Measurements from ENCODE around the gene RERG. TPM values are rescaled to one million over a fixed set of nuclear protein-coding genes. Genes with fewer than 3 reads are reported as not detected.
"Not testable (repeated sequence)": the region's sequence is repeated elsewhere in the genome, so short reads cannot be mapped to it uniquely, and the experiment has no call there.

RERG gene
- total RNA-seq, 1 donor from 2014 or later: 19.6 TPM

- Histone ChIP-seq H3K4me3 (no peak overlapping the region), H3K9me3 (no peaks in the 10 kb centered on the region), H3K27me3 (no peaks in the 10 kb centered on the region), H3K4me1 (no peaks in the 10 kb centered on the region), H3K27ac (no peak overlapping the region), H3K36me3 (no peaks in the 10 kb centered on the region)
- intact Hi-C loops (cut with DNase I): no loop called here
- peak; percentile 75 for ATAC-seq
- TF ChIP-seq, protein P1, sequence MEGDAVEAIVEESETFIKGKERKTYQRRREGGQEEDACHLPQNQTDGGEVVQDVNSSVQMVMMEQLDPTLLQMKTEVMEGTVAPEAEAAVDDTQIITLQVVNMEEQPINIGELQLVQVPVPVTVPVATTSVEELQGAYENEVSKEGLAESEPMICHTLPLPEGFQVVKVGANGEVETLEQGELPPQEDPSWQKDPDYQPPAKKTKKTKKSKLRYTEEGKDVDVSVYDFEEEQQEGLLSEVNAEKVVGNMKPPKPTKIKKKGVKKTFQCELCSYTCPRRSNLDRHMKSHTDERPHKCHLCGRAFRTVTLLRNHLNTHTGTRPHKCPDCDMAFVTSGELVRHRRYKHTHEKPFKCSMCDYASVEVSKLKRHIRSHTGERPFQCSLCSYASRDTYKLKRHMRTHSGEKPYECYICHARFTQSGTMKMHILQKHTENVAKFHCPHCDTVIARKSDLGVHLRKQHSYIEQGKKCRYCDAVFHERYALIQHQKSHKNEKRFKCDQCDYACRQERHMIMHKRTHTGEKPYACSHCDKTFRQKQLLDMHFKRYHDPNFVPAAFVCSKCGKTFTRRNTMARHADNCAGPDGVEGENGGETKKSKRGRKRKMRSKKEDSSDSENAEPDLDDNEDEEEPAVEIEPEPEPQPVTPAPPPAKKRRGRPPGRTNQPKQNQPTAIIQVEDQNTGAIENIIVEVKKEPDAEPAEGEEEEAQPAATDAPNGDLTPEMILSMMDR (IDR thresholded peaks at IDR 0.05): peak; percentile 71
- no peak for DNase-seq
Observed at GRCh38 chr12:15227004-15227679, 5.9 kb upstream of the RERG start.

DNA sequence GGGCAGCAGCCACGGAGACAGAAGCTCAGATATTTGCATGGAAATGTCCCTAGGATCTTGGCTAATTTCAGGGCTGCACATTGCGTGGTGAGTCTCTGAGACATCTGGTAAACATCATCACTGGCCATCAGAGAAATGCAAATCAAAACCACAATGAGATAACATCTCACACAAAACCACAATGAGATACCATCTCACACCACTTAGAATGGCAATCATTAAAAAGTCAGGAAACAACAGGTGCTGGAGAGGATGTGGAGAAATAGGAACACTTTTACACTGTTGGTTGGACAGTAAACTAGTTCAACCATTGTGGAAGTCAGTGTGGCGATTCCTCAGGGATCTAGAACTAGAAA is 4.6 kb upstream of the RERG start:
- DNase-seq; H3K27me3 ChIP-seq; intact Hi-C loops (cut with DNase I); H3K27ac ChIP-seq; H3K4me3 ChIP-seq; H3K9me3 ChIP-seq; H3K4me1 ChIP-seq; H3K36me3 ChIP-seq; ATAC-seq: not testable (repeated sequence)

- intact Hi-C loops (cut with DNase I): no loop called here
Observed at GRCh38 chr12:15225136-15225862, 4.1 kb upstream of the RERG start.

DNA sequence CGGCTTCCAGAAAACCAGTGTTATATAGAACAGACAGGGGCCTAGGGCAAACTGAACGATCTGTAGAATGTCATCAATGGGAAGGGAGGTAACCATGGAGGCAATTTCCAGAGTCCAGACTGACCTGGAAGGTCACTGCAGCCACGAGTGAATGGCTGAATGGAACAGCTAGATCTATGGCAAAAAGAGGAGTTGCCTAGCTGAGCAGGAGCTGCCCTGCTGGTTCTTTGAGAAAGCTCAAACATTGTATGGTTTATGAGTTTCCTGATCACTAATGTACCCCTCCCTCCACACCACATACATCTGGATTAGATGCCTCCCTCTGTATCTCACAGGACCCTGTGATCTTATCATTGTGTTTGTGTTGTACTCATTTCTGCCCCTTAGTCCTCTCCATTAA is 1.0 kb upstream of the RERG start:
- Histone ChIP-seq H3K36me3 (no peaks in the 10 kb centered on the region), H3K27me3 (no peaks in the 10 kb centered on the region), H3K27ac (no peak overlapping the region), H3K4me1 (no peaks in the 10 kb centered on the region), H3K9me3 (no peaks in the 10 kb centered on the region), H3K4me3 (no peak overlapping the region)
- DNase-seq: no peak
- ATAC-seq: no peak
- TF ChIP-seq, protein P1 (IDR thresholded peaks at IDR 0.05): no peak
- intact Hi-C loops (cut with DNase I): no loop called here

More at GRCh38 chr12:15225136-15225862, 4.1 kb upstream of the RERG start:
- DNase-seq (no peak), ATAC-seq (no peak)
- H3K4me3 ChIP-seq: no peak overlapping the region
- no peaks in the 10 kb centered on the region for H3K9me3 ChIP-seq
- TF ChIP-seq, protein P1 (IDR thresholded peaks at IDR 0.05): no peak
- H3K27ac ChIP-seq: no peak overlapping the region
- H3K27me3 ChIP-seq: no peaks in the 10 kb centered on the region
- no peaks in the 10 kb centered on the region for H3K4me1 ChIP-seq
- H3K36me3 ChIP-seq: no peaks in the 10 kb centered on the region

- Histone ChIP-seq H3K4me3 (peak overlapping the region; percentile 54), H3K4me1 (no peaks in the 10 kb centered on the region), H3K27ac (peak overlapping the region; percentile 82), H3K9me3 (no peaks in the 10 kb centered on the region), H3K36me3 (no peaks in the 10 kb centered on the region), H3K27me3 (no peaks in the 10 kb centered on the region)
- TF ChIP-seq, protein P1 (IDR thresholded peaks at IDR 0.05): no peak
- no peak for ATAC-seq
- DNase-seq: no peak
- intact Hi-C loops (cut with DNase I): no loop called here
Observed at GRCh38 chr12:15220451-15220850, 766 bp downstream of the RERG start.

DNA sequence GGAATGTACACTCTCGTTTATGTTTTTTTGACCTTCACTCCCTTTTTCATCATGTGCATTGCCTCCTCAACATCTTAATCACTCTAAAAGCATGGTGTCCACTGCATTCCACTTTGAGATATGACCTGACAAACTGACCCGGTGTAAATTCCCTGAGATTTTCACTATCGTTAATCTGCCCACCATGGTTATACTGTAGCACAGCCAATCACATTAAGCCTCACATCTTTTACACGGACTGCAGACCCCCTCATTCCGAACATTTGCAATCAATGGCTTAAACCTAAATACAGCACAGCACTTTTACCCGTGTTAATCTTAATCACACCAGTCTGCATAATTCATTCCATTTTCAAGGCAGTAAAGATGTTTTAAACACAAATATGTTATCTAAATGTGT is 2.4 kb downstream of the RERG start:
- no peaks in the 10 kb centered on the region for H3K36me3 ChIP-seq
- H3K27ac ChIP-seq: peak overlapping the region; percentile 4
- no peaks in the 10 kb centered on the region for H3K27me3 ChIP-seq
- ATAC-seq (no peak), DNase-seq (no peak)
- TF ChIP-seq, protein P1 (IDR thresholded peaks at IDR 0.05): no peak
- no peaks in the 10 kb centered on the region for H3K4me1 ChIP-seq
- peak overlapping the region; percentile 54 for H3K4me3 ChIP-seq
- intact Hi-C loops (cut with DNase I): no loop called here
- H3K9me3 ChIP-seq: no peaks in the 10 kb centered on the region

Data from upper lobe of right lung (tissue), 1 donor.